HG03457 (cell line): ENCODE results near the gene SLC12A5.
"Not testable (repeated sequence)": the region's sequence is repeated elsewhere in the genome, so short reads cannot be mapped to it uniquely, and the experiment has no call there.

Experiments used
- ATAC-seq: cut with Tn5 transposase; IDR thresholded peaks from one replicate; pipeline ENCODE4 v1.9.1; 2021; ENCODE audit warnings: moderate number of reproducible peaks; ENCODE audit not compliant: unreplicated experiment

Gene SLC12A5

DNA sequence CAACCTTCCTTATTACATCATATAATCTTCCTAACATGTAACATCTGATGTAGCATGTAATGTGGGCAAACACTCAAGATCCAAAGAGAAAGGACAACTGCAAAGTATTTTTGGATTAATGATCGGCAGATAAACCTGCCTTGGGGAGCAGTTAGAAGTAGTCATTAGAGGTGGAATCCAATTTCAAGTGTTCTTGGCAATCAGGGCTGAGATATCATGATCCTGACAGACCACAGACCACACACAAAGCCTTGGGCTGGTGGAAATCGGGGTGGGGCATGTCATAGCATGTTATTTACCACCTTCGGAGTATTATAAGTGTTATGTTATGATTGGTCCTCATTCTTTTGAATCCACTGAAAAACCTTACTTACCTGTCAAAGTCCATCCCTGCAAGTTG, 44.4 kb downstream of the SLC12A5 start:
- ATAC-seq = no peak

GRCh38 chr20:46074006-46074405, 45.0 kb downstream of the SLC12A5 start:
- no peak for ATAC-seq

GRCh38 chr20:46076806-46077205, 47.8 kb downstream of the SLC12A5 start:
- ATAC-seq = no peak

- no peak for ATAC-seq
Measured at GRCh38 chr20:46077642-46078305, 48.8 kb downstream of the SLC12A5 start.

- no peak for ATAC-seq
Measured at GRCh38 chr20:46078954-46079353, 49.9 kb downstream of the SLC12A5 start.

DNA sequence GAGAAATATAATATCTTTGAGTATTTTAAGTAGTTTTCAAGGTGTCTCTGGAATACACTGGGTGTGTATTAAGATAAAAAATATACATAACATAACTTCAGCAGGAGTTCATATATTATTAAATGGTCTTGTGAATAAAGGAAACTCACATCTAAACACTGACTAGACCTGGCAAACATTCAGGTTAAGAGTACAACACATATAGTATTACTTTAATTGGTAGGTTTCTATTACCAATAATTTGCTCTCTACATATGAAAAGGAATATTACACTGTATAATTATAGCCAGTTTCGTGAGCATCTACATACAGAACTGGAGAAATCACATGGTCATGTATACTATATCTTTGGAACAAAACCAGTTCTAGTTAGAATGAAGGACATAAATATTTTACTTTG, 52.1 kb downstream of the SLC12A5 start:
- no peak for ATAC-seq

- ATAC-seq = no peak
Measured at GRCh38 chr20:46083101-46083500, 54.1 kb downstream of the SLC12A5 start.

DNA sequence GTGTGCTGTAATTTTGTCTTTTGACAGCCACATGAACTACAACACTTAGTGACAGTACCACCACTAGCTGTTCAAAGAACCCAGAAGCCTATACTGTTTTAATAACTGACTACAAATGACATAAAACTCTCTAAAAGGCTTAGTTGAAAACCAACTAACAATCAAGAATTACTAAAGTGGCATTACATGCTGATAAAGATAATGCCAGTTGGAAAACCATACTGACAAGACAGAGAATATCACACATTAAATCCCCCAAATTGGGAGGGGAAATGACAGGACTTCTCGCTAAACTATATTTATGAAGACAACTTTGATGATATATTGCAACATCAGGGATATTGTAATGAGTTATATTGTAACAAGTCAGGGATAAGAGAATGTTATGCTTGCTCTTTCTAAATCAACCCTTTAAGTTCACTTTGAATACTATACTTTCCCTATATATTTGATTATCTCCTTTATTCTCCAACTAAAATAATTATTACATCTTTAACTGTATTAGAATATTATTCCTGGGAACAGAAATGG, 54.6 kb downstream of the SLC12A5 start:
- no peak for ATAC-seq

GRCh38 chr20:46084805-46085178, 55.8 kb downstream of the SLC12A5 start:
- ATAC-seq = no peak

DNA sequence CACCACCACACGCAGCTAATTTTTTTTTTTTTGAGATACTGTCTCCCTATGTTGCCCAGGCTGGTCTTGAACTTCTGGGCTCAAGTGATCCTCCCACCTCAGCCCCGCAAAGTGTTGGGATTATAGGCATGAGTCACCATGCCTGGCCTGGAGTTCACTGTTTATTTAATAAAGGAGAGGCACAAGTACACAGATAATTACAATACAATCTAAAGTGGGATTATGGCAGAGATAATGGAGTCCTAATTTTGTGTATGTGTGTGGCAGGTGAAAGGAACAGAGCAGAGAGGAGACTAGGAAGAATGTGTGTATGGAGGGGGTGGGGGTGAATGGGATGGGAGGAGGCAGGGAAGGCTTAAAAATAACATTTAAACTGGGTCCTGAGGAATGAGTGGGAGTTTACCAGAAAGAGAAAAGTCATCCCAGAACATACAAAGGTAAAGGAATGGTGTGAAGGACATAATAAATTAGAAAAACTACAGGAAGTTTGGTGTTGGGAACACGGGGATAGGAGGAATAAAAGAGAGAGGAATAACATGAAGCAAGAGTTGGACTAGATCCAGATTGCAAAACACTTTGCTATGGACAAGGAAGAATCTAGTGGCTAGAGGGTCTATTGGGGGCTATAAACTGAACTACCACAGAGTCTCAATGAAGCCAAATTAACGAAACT, 56.3 kb downstream of the SLC12A5 start:
- ATAC-seq = no peak

DNA sequence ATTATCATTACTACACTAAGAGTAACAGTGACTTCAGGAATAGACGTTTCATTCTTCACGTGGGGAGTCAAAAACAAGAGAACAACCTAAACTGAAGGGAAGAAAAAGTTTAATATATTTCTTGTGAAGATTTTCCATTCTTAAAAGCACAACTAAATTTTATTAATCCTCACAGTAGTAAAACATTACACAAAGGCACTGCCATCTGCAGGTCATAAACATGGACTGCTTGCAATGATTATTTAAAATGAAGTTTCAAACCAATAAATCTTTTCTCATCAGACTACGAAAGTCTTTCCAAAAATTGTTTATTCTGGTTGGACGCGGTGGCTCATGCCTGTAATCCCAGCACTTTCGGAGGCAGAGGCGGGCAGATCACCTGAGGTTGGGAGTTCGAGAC, 58.1 kb downstream of the SLC12A5 start:
- ATAC-seq = no peak

DNA sequence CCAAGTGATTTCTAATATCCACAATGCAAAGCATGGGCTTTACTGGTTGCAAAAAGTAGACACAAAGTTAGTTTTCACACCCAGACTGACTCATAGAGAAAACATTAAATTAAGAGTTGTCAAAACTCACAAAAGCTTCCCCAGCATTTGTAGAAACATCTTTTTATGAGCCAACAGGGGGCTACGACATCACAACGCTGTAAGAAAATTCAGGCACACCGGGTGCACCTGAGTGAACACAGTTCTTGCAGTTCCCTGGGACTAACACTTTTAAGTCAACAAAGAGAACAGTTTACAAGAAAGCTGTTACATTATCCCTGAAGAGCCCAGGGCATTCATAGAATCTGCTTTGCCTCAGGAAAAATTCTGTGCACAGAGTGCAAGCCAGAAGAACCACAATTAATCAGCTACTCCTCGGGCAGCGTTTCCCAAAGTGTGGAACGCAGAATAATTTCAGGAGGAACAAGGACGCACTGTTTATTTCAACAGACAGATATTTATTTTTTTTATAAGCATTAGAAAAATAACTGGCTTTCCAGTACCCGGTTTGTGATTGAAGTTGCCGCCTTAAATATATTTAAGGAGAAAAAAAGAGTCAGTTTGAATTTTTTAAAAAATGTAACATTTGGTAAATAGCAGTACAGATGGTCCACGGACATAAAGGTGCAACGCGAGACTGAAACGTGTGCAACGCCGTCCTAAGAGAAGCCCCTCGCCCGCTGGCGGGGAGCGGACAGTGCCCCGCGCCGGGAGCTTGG, 59.6 kb downstream of the SLC12A5 start:
- ATAC-seq = no peak

- ATAC-seq = peak; percentile 21
Measured at GRCh38 chr20:46089167-46089416, 60.1 kb downstream of the SLC12A5 start.

DNA sequence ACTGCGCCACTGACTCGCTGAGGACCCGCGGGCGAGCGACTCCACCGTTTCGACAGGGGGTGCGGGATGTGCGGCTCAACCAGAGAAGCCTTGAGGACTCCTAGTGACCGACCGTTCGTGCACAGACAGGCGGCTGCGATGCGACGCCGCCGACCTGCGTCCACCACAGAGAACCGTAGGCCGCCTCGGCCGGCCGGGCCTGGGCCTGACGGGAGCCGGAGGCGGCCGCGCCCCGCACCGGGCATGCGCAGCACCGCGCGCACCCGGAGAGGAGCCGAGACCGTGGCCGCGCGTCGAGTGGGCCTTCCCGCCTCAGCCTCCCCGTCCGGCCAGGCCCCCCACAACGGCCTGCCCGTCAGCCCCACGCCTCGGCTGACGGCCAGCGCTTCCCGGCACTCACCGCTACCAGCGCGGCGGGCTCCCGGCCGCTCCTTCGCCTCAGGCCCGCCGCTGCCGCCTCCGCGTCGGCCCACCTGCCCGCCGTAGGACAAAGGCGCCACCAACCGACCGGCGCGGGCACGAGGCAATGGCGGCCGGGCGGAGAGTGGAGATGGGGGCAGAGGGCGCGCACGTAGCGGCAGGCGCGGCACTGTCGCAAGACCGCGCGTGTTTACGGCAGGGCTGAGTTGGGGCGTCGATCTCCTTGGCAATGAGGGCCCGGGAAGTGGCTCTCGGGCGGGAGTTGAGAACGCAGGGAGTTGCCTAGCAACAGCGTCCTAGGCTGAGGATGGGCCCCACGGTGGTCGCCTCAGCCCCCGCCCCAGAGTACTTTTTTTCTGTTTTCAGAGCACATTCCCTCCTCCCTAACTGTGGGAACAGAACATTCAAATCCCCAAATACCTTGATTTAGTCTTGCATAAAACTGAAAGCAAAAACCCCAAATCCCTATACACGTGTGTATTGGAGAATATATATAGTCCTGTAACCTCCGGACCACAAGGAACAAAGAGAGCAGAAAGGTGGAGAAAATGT, 60.7 kb downstream of the SLC12A5 start, which contains the start of gene NCOA5:
NCOA5 (minus strand) TSS at position 546 of the 972 bp plus-strand sequence. CDS start 10,538 bp downstream, outside the sequence.
- ATAC-seq = peak; percentile 62

- not testable (repeated sequence) for ATAC-seq
Measured at GRCh38 chr20:46091622-46092535, 62.9 kb downstream of the SLC12A5 start.

DNA sequence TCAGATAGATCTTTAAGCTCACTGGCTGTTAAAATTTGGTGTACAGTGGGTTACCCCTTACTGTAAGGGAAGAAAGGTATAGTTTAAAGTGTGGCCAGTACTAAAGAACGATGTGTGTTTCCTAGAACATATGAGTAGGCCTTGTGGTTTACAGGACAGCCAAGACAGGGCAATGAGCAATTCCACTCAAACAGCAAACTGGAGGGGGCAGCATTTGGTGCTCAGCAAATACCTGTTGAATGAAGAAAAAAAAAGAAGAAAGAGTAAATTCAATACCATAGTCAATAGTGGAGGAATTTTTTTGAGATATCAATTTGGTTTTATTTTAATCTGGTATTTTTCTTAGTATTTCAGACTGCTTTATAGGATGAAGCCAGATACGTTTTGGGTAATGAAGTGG, 64.5 kb downstream of the SLC12A5 start:
- no peak for ATAC-seq

- ATAC-seq = no peak
Measured at GRCh38 chr20:46099491-46100287, 70.7 kb downstream of the SLC12A5 start.

GRCh38 chr20:46100444-46100843, 71.4 kb downstream of the SLC12A5 start:
- not testable (repeated sequence) for ATAC-seq

DNA sequence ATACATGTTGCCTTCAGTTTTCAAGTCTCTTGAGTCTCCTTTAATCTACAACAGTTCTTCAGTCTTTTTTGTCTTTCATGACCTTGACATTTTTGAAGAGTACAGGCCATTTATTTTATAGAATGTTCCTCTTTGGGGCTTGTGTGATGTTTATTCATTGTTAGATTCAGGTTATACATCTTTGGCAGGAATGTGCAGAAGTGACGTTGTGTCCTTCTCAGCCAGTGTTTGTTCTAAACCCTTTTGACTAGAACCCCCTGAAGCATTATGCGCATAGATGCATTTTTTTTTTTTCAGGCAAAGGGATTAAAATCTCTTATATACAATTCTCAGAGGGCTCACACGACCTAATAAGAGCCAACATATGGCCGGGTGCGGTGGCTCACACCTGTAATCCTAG, 72.0 kb downstream of the SLC12A5 start:
- no peak for ATAC-seq
